HEK293 (cell line): ENCODE measurements around the gene PARP9.

ENCODE experiments used
- CTCF ChIA-PET: fragments of 350-600 bp; formaldehyde crosslinking; extraction: SDS; loops from one replicate; lab custom pipeline; 2021; ENCODE audit warnings: antibody characterized with exemption; lab: Yijun Ruan, JAX
- POLR2A ChIA-PET: fragments of 300-600 bp; formaldehyde crosslinking; extraction: SDS; loops from one replicate; lab custom pipeline; 2020; ENCODE audit warnings: antibody characterized with exemption, inconsistent platforms; lab: Yijun Ruan, JAX
- H3K27ac ChIP-seq: fragments of 200-500 bp; sonication (Bioruptor generic); 2 replicates; pipeline ENCODE4 v1.5.1; 2014; ENCODE audit warnings: low read depth, low read length, control low read depth, inconsistent platforms; ENCODE audit errors: extremely low read depth
- H3K36me3 ChIP-seq, 2 experiments: fragments of 200-500 bp in 1 of 2; sonication (Bioruptor generic) in 1 of 2; 1 replicate in 1 of 2; 2 replicates in 1 of 2; pipeline ENCODE4 v1.5.1; 2014 to 2017; ENCODE audit warnings: inconsistent platforms in 2 of 2, low read length in 2 of 2; ENCODE audit not compliant: control insufficient read depth in 2 of 2, insufficient read depth in 1 of 2
- H3K4me1 ChIP-seq: fragments of 200-500 bp; sonication (Bioruptor generic); 2 replicates; pipeline ENCODE4 v1.5.1; 2014; ENCODE audit warnings: mild to moderate bottlenecking, low read length, inconsistent platforms; ENCODE audit not compliant: control insufficient read depth, insufficient read depth
- H3K4me3 ChIP-seq: 2 replicates; pipeline ENCODE4 v1.5.1; 2011; ENCODE audit warnings: low read depth, mild to moderate bottlenecking, control low read depth, low read length, moderate library complexity
- H3K9me3 ChIP-seq: fragments of 200-500 bp; sonication (Bioruptor generic); 2 replicates; pipeline ENCODE4 v1.5.1; 2014; ENCODE audit warnings: low read depth, low read length, inconsistent platforms; ENCODE audit not compliant: control insufficient read depth, insufficient read depth
- BCL11B ChIP-seq: fragments of 450-650 bp; formaldehyde crosslinking; IDR thresholded peaks from 2 replicates; pipeline ENCODE4 v1.5.1; 2016; ENCODE audit warnings: low read depth, missing biosample characterization, missing genetic modification characterization
- ZFP37 ChIP-seq: fragments of 450-650 bp; formaldehyde crosslinking; IDR thresholded peaks from 2 replicates; pipeline ENCODE4 v1.5.1; 2016; ENCODE audit warnings: missing biosample characterization, missing genetic modification characterization
- ZNF112 ChIP-seq: fragments of 450-650 bp; formaldehyde crosslinking; IDR thresholded peaks from 2 replicates; pipeline ENCODE4 v1.5.0; 2017; ENCODE audit warnings: missing biosample characterization, missing genetic modification characterization
- ZNF121 ChIP-seq: fragments of 450-650 bp; formaldehyde crosslinking; IDR thresholded peaks from 2 replicates; pipeline ENCODE4 v1.5.1; 2016; ENCODE audit warnings: missing biosample characterization, missing genetic modification characterization
- ZNF169 ChIP-seq: fragments of 450-650 bp; formaldehyde crosslinking; IDR thresholded peaks from 2 replicates; pipeline ENCODE4 v1.5.1; 2016; ENCODE audit warnings: missing biosample characterization, missing genetic modification characterization
- ZNF184 ChIP-seq: fragments of 450-650 bp; IDR thresholded peaks from 2 replicates; pipeline ENCODE4 v1.5.1; 2018; ENCODE audit warnings: missing biosample characterization, mild to moderate bottlenecking, missing genetic modification characterization
- ZNF280C ChIP-seq: fragments of 450-650 bp; formaldehyde crosslinking; IDR thresholded peaks from 2 replicates; pipeline ENCODE4 v1.5.1; 2016; ENCODE audit warnings: missing biosample characterization, missing genetic modification characterization
- ZNF335 ChIP-seq: fragments of 450-650 bp; formaldehyde crosslinking; conservative IDR thresholded peaks from 2 replicates; pipeline ENCODE4 v1.5.1; 2016; ENCODE audit warnings: missing biosample characterization, missing genetic modification characterization
- ZNF341 ChIP-seq: fragments of 450-650 bp; formaldehyde crosslinking; IDR thresholded peaks from 2 replicates; pipeline ENCODE4; 2016; ENCODE audit warnings: low read depth, missing biosample characterization, missing genetic modification characterization
- ZNF416 ChIP-seq: fragments of 450-650 bp; formaldehyde crosslinking; IDR thresholded peaks from 2 replicates; pipeline ENCODE4 v1.5.1; 2016; ENCODE audit warnings: missing biosample characterization, missing genetic modification characterization
- ZNF548 ChIP-seq: fragments of 450-650 bp; formaldehyde crosslinking; IDR thresholded peaks from 2 replicates; pipeline ENCODE4 v1.5.1; 2016; ENCODE audit warnings: missing biosample characterization, missing genetic modification characterization
- ZNF555 ChIP-seq: fragments of 450-650 bp; formaldehyde crosslinking; conservative IDR thresholded peaks from 2 replicates; pipeline ENCODE4 v1.5.1; 2017; ENCODE audit warnings: missing biosample characterization, mild to moderate bottlenecking, missing genetic modification characterization, inconsistent platforms
- ZNF571 ChIP-seq: fragments of 450-650 bp; formaldehyde crosslinking; IDR thresholded peaks from 2 replicates; pipeline ENCODE4 v1.5.0; 2017; ENCODE audit warnings: missing biosample characterization, missing genetic modification characterization
- ZNF600 ChIP-seq: fragments of 450-650 bp; formaldehyde crosslinking; IDR thresholded peaks from 2 replicates; pipeline ENCODE4 v1.5.1; 2016; ENCODE audit warnings: missing biosample characterization, missing genetic modification characterization
- ZNF629 ChIP-seq: fragments of 450-650 bp; formaldehyde crosslinking; IDR thresholded peaks from 2 replicates; pipeline ENCODE4 v1.5.1; 2017; ENCODE audit warnings: missing biosample characterization, missing genetic modification characterization
- ZNF639 ChIP-seq: fragments of 450-650 bp; formaldehyde crosslinking; IDR thresholded peaks from 2 replicates; pipeline ENCODE4 v1.5.1; 2016; ENCODE audit warnings: missing biosample characterization, missing genetic modification characterization
- ZNF645 ChIP-seq: fragments of 450-650 bp; formaldehyde crosslinking; IDR thresholded peaks from 2 replicates; pipeline ENCODE4; 2016; ENCODE audit warnings: missing biosample characterization, missing genetic modification characterization
- ZNF660 ChIP-seq: fragments of 450-650 bp; IDR thresholded peaks from 2 replicates; pipeline ENCODE4 v1.5.1; 2018; ENCODE audit warnings: missing biosample characterization, mild to moderate bottlenecking, missing genetic modification characterization
- ZNF768 ChIP-seq: fragments of 450-650 bp; formaldehyde crosslinking; IDR thresholded peaks from 2 replicates; pipeline ENCODE4 v1.5.1; 2018; ENCODE audit warnings: missing biosample characterization, mild to moderate bottlenecking, missing genetic modification characterization
- ZNF830 ChIP-seq: fragments of 450-650 bp; IDR thresholded peaks from 2 replicates; pipeline ENCODE4 v1.5.0; 2018; ENCODE audit warnings: missing biosample characterization, missing genetic modification characterization, low read depth, mild to moderate bottlenecking, moderate library complexity
- ZSCAN16 ChIP-seq: fragments of 450-650 bp; formaldehyde crosslinking; IDR thresholded peaks from 2 replicates; pipeline ENCODE4 v1.5.1; 2016; ENCODE audit warnings: missing biosample characterization, missing genetic modification characterization

The PARP9 gene

GRCh38 chr3:122580470-122580869 lies 16.4 kb upstream of the PARP9 start:
- TF ChIP-seq ZNF660 (no peak), ZNF121 (tag by site-specific recombination) (no peak), ZNF169 (no peak), ZNF600 (no peak), ZNF571 (tag by site-specific recombination) (no peak), ZNF768 (tag by site-specific recombination) (no peak), ZNF555 (tag by site-specific recombination) (no peak), ZNF112 (tag by site-specific recombination) (no peak), ZSCAN16 (tag by site-specific recombination) (no peak), ZNF548 (tag by site-specific recombination) (no peak), ZNF416 (tag by site-specific recombination) (no peak), ZNF335 (tag by site-specific recombination) (no peak), BCL11B (tag by site-specific recombination) (no peak), ZNF629 (tag by site-specific recombination) (no peak), ZNF645 (tag by site-specific recombination) (no peak), ZNF639 (tag by site-specific recombination) (no peak), ZFP37 (tag by site-specific recombination) (no peak), ZNF341 (no peak)
- POLR2A ChIA-PET, result no interaction called here
- no peaks in the 10 kb centered on the region for H3K36me3 ChIP-seq
- no peaks in the 10 kb centered on the region for H3K9me3 ChIP-seq
- H3K27ac ChIP-seq, result no peak overlapping the region
- H3K4me3 ChIP-seq, result no peak overlapping the region
- no peaks in the 10 kb centered on the region for H3K4me1 ChIP-seq
- CTCF ChIA-PET, result no interaction called here

GRCh38 chr3:122578069-122578740 lies 14.1 kb upstream of the PARP9 start:
- Histone ChIP-seq H3K4me1 (no peaks in the 10 kb centered on the region), H3K27ac (no peak overlapping the region), H3K36me3 (no peaks in the 10 kb centered on the region), H3K9me3 (no peaks in the 10 kb centered on the region), H3K4me3 (no peak overlapping the region)
- no peak for TF ChIP-seq ZNF830 (tag by site-specific recombination)
- TF ChIP-seq ZNF280C (tag by site-specific recombination), result no peak
- no peak for TF ChIP-seq ZNF184 (tag by site-specific recombination)
- CTCF ChIA-PET, result interaction anchor here (0.6 to 0.8 kb wide), 2 partner anchors 20 to 101 kb away, joined by 3 to 4 read pairs; no protein-coding TSS in a partner anchor
- POLR2A ChIA-PET, result interaction anchor here (0.6 kb wide), 1 partner anchor 151 kb away, joined by 6 read pairs; no protein-coding TSS in a partner anchor
